ENCODE measurements around the gene SFXN5.

DNA sequence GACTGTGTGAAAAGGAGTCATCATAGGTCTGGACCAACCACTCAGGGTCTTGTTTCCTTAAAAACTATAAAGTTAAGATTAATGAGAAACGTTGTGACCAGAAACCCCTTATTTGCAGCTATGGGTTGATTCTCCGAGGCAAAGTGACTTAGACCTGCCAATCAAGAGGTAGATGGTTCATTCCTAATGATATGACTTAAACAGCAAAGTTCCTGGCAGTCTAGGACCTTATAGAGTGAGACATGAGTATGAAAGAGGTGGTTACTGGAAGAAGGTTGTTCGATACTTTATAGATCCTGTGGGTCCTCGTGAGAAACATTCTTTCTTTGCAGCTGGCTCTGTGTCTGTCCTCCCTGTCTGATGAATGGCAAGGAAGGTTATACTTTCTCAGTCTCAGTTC, 8.0 kb downstream of the SFXN5 start:
- TF ChIP-seq, protein P1, sequence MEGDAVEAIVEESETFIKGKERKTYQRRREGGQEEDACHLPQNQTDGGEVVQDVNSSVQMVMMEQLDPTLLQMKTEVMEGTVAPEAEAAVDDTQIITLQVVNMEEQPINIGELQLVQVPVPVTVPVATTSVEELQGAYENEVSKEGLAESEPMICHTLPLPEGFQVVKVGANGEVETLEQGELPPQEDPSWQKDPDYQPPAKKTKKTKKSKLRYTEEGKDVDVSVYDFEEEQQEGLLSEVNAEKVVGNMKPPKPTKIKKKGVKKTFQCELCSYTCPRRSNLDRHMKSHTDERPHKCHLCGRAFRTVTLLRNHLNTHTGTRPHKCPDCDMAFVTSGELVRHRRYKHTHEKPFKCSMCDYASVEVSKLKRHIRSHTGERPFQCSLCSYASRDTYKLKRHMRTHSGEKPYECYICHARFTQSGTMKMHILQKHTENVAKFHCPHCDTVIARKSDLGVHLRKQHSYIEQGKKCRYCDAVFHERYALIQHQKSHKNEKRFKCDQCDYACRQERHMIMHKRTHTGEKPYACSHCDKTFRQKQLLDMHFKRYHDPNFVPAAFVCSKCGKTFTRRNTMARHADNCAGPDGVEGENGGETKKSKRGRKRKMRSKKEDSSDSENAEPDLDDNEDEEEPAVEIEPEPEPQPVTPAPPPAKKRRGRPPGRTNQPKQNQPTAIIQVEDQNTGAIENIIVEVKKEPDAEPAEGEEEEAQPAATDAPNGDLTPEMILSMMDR (IDR thresholded peaks at IDR 0.05) = no peak
- TF ChIP-seq POLR2A (IDR thresholded peaks at IDR 0.05) = no peak

Measured in Peyer's patch (tissue), 4 donors.